HG03103 (cell line): Measurements from ENCODE around the gene TTC23L.

ENCODE experiments used
- ATAC-seq: cut with Tn5 transposase; IDR thresholded peaks from one replicate; pipeline ENCODE4 v1.9.1; 2021; ENCODE audit warnings: low read depth; ENCODE audit not compliant: unreplicated experiment

TTC23L gene

GRCh38 chr5:34867660-34868059 is 28.7 kb downstream of the TTC23L start:
- no peak for ATAC-seq

- ATAC-seq, result no peak
These were observed 29.8 kb downstream of the TTC23L start for GRCh38 chr5:34868791-34869190.

- no peak for ATAC-seq
These were observed 30.3 kb downstream of the TTC23L start for GRCh38 chr5:34869256-34869655.

- no peak for ATAC-seq
These were observed 31.4 kb downstream of the TTC23L start for GRCh38 chr5:34870382-34870781.

DNA sequence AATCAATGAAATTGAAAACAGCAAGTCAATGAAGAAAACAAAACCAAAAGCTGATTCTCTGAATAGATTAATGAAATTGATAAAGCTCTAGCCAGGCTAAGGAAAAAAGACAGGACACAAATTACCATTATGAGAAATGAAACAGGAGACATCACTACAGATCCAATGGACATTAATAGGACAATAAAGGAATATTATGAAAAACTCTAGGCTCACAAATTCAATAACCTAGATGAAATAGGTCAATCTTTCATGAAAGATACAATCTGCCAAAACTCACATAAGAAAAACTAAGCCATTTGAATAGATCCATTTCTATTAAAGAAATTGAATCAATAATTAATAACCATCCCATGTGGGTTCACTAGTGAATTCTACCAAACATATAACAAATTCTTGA is 37.3 kb downstream of the TTC23L start:
- ATAC-seq, result no peak

- ATAC-seq, result no peak
These were observed 42.3 kb downstream of the TTC23L start for GRCh38 chr5:34881246-34881645.

GRCh38 chr5:34886392-34887119 is 47.6 kb downstream of the TTC23L start:
- ATAC-seq, result no peak

GRCh38 chr5:34889394-34889793 is 50.4 kb downstream of the TTC23L start:
- no peak for ATAC-seq

DNA sequence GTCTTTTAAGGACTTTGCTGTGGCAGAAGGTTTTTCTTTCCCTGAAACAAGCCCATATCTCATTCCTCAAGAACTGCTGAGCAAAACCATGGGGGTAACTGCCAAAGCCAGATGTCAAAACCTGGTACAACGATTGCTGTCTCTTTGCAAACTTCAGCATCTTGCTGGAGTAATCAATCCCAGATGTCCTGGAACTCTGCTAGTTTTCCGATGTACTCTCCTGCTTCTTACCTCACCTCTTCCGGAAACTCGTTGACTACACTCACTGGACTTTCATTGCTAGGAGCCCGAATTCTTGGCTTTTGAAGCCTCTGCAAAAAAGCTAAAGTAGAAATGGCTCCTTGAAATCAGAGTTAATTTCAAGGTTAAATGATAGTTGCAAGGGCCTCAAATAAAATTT is 53.0 kb downstream of the TTC23L start:
- no peak for ATAC-seq

- no peak for ATAC-seq
These were observed 53.5 kb downstream of the TTC23L start for GRCh38 chr5:34892414-34892813.

DNA sequence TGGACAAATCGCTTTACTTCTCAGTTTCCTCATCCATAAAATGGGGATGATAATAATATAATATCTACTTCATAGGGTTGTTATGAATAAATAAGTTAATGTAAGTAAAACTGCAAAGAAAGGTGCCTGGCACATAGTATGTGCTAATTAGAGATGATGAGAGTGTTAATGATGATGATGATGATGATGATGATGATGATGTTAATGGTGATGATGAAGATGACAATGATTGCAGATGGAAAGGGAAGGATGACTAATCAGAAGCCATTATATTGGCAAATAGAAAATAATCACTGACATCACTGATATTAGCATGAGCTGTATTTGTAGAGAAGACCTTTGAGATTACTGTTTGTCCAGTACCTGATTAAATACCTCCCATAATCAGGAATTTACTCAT is 55.8 kb downstream of the TTC23L start:
- no peak for ATAC-seq

DNA sequence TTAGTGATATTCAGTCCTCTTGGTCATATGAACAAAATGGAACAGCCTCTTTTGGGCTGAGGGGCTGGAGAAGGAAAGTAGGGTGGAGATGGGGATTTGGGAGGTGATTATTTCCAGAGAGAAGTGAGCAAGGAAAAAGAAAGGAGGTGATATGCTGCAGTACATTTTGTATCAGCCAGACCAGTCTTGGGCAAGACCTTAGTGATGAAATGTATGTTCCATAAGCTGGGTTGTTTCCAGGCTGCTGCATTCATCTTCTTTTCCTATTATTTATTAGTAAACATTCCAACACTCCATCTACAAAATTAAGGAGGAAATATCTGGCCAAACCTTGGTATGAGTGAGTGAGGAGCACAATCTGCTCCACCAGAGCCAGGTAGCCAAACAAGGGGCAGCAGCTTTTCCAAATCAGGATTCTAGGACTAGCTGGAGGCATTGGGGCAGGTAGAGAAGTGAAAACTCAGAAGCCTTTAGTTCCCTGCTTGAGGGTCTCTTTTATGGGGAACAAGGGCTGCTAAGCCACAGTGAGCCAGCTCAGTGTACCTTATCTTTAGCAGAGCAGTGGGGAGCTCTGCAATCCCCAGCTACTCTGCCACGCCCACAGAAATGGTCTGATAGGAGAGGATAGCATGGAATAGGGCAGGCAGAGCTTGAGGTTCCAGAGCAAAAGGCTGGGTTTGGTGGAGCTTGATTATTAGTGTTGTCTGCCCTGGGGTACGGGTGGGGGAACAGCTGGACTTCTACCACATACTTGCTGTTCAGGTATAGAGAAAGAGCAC is 56.9 kb downstream of the TTC23L start:
- ATAC-seq, result no peak

DNA sequence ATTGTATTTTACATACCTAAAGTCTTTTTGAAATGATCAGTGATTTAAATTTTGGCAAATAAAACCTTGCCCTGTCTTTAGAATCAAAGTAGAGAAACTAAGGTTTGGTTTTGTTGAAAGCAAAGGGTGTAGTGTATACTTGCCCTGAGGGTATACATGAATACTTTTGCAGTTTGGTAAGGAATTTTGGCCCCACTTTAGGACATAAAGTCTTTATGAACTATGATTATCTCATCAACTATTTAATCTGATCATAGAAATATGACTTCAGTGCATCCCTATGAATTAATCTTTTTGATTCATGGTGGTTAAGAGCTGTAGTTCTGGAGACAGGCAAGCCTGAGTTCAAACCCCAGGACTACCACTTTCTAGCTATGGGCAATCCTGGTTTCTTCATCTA is 58.7 kb downstream of the TTC23L start:
- no peak for ATAC-seq

GRCh38 chr5:34898258-34898895 is 59.4 kb downstream of the TTC23L start:
- peak; percentile 82 for ATAC-seq

- ATAC-seq, result no peak
These were observed 60.1 kb downstream of the TTC23L start for GRCh38 chr5:34899066-34899465.

DNA sequence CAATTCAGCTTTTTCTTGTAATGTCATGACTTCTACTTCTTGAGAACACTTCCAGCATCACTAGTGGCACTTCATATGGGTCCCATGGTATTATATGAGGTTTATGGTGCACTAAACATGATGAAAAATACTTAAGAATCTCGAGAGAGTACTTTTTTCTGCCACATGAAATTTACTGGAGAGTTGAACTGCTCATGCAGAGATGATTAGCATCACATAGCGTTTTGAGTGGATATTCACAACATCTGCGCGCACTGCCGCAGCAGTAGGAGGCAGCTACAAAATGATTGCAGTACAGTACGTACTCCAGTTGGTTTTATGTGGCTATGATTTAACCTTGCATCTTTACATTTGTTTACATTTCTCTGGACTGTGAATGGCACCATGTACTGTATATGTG is 61.7 kb downstream of the TTC23L start:
- ATAC-seq, result no peak

- ATAC-seq, result no peak
These were observed 64.3 kb downstream of the TTC23L start for GRCh38 chr5:34903260-34903659.

- ATAC-seq, result no peak
These were observed 66.6 kb downstream of the TTC23L start for GRCh38 chr5:34905564-34905963.

DNA sequence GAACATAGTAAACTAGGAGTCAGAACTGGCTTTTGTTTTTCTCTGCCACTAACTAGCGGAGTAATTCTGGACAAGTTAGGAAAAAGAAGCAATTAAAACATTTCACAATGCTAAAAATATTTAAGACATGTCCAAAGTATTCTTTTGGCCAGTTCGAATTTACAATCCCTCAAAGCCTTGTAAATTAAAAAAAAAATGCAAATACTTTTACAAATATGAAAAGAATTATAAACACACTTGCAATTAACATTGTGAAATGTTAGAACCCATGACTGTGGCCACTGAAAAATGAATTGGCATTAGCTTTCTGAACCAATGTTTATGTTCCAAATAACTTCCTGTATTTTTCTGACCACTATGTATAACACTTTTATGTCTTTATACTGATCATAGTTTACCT is 74.1 kb downstream of the TTC23L start:
- no peak for ATAC-seq

DNA sequence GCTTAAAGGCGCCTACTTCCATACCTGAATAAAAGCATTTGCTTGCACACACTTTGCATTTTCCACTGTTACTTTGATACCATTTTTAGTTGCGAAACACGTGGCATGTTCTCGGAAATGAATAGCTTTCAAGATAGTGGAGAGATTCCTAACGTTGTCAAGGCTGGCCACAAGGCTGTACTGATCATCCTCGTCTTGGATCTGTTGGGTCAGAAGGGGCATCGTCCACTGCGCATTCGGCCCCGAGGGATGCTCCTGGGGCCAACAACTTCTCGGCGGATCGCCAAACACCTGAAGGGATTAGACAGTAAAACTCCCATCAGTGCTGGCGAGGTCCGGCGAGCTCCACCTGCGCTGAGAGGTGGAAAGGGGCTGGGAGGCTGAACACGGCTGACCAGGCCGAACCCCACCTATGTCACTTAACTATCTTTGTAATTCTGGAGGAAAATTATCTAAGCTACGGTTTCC is 75.7 kb downstream of the TTC23L start:
- peak; percentile 9 for ATAC-seq

GRCh38 chr5:34915139-34915855 is 76.3 kb downstream of the TTC23L start, which contains the start of the genes BRIX1 and RAD1:
Gene BRIX1 (plus strand): TSS chr5:34915711. CDS start chr5:34915739, 28 bp downstream.
Gene RAD1 (minus strand): TSS chr5:34915504. CDS start chr5:34914892, 612 bp downstream.
- ATAC-seq, result peak; percentile 99
